GM18861 (cell line): ENCODE data around the gene CHPT1.
A peak's percentile ranks its signal among the peaks of the same experiment; 100 is the strongest.
"Not testable (repeated sequence)": the region's sequence is repeated elsewhere in the genome, so short reads cannot be mapped to it uniquely, and the experiment has no call there.

Experiments
- ATAC-seq: cut with Tn5 transposase; IDR thresholded peaks from one replicate; pipeline ENCODE4 v1.9.1; 2021; ENCODE audit not compliant: unreplicated experiment

Gene CHPT1

DNA sequence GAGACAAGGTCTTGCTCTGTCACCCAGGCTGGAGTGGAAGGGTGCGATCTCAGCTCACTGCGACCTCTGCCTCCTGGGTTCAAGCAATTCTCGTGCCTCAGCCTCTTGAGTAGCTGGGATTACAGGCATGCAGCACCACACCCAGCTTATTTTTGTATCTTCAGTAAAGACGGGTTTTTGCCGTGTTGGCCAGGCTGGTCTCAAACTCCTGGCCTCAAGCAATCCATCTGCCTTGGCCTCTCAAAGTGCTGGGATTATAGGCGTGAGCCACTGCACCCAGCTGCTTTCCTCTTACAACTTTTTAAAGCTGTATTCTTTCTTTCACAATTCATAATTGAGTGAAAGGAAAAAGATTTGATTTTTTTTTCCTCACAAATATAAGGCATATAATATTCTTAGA is 15.8 kb upstream of the CHPT1 start:
- not testable (repeated sequence) for ATAC-seq

DNA sequence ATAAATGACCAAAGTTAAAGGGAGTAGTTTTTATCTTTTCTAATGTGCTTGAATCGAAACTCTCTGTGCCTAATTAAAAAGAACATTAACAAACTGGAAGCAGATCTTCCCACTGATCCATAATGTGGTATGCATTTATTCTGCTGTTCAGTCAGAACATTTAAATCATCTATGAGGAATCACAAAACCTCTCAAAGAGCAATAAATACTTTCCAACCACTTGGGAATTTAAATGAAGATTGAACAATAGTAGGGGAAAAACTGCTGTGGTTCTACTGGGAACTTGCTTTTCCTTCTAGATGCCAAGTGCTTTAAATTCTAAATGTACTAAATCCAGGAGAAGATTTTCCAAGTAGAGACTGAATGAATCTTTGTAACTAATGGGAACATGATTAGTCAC is 12.3 kb upstream of the CHPT1 start:
- no peak for ATAC-seq

DNA sequence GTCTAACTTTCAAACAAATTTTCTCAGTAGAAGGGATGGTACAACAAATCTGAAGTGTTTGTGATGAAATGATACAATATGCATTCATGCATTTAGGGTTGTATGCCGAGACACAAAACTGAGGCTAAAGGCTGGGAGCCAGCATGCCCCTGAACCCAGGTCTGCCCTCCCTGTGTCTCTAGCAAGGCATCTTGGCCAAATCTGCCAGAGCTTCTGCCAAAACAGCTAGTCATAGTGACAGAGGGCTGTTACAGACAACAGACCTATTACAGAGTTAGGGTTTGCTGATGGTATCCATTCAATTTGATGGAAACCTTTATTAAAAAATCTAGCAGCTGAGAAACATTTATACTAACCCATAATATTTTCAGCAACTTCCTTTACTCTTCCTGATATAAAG is 11.3 kb upstream of the CHPT1 start:
- no peak for ATAC-seq

DNA sequence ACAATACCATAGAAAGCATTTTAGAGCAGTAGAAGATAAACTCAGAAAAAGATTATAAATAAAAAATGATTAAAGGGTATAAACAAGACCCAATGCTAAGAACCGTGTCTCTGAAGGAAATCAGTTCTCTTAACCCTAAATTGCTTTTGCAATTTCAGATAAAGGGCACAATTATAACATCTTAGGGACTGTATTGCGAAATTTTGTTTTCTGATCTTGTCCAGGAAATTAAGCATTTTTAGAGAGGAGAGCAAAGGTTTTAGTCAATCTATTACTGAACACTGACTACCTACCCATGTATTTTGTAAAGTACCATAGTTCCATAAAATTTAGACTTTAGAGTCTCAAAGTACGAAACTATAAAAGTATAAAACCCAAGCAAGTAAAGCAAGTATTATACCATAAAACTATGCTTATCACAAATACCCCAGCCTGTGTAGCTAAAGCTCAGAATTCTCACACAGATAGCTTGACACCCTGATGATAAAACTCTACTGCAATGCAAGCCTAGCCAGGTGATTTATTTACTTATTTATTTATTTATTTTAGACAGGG is 6.8 kb upstream of the CHPT1 start:
- ATAC-seq = no peak

DNA sequence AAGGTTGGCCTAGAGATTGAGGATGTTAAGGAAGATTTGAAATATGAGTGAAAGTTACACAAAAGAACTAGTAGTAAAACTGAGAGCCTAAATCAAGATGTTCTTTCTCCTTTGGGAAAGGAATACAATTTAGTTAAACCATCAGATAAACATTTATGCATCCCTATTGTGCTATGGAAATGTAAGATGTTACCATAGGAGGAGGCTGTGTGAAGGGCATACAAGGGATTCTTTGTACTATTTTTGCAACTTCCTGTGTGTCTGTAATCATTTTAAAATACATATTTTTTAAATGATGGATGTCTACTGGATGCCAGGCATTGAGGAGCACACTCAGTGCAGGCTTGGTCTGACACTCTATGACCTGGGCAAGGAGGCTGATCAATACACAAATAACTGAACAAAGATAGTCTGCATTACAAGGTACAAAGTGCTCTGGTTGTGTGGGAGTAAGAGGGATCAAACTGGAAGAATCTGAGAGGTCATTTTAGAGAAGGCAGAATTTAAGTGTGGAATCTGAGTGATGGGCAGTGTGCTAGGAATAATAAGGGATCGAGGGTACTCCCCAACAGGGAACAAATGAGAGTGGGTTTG is 5.8 kb upstream of the CHPT1 start:
- no peak for ATAC-seq

DNA sequence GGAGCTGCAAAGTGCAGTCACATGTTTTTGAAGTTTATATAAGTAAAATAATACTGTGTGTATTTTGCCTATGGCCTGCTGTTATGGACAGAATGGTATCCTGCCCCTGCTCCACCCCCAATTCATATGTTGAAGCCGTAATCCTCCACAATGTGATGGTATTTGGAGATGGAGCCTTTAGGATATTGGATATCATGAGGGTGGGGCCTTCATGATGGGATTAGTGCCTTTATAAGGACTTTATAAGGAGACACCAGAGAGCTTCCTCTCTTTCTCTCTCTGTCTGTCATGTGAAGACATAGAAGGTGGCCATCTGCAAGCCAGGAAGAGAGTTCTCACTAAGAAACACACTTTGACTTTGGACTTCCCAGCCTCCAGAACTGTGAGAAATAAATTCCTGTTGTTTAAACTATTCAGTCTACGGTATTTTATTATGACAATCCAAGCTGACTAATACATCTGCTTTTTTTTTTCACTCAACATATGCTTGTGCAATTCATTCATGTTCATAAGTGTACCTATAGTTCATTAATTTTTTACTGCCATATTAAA is 3.1 kb upstream of the CHPT1 start:
- ATAC-seq = no peak

DNA sequence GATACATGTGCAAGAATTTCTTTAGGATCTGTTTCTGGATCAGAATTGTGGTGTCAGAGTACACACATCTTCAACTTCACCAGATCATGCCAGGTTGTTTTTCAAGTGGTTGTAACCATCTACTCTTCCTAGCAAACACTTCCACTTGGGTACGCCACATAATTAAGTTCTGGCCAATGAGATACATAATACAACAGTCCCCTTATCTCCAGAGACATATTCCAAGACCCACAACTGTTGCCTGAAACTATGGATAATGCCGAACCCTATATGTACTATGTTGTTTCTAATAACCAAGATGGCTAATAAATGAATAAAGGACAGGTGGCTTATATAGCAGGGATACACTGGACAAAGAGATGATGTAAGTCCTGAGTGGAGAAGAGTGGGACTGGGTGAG is 2.5 kb upstream of the CHPT1 start:
- no peak for ATAC-seq

DNA sequence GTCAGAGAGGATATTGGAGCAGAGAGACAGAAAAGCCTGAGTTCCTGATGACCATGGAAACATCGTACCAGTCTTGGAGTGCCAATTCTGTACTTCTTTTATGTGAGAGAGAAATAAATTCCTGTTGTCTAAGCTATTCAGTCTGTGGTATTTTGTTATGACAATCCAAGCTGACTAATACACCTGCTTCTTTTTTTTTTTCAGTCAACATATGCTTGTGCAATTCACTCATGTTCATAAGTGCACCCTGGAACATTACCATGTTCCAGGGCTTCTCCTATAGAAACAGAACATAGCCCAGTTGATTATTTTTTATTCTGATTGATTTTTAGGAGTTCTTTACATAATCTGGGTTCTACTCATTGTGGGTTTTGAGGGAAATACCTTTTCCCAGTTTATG is 1.7 kb upstream of the CHPT1 start:
- no peak for ATAC-seq

DNA sequence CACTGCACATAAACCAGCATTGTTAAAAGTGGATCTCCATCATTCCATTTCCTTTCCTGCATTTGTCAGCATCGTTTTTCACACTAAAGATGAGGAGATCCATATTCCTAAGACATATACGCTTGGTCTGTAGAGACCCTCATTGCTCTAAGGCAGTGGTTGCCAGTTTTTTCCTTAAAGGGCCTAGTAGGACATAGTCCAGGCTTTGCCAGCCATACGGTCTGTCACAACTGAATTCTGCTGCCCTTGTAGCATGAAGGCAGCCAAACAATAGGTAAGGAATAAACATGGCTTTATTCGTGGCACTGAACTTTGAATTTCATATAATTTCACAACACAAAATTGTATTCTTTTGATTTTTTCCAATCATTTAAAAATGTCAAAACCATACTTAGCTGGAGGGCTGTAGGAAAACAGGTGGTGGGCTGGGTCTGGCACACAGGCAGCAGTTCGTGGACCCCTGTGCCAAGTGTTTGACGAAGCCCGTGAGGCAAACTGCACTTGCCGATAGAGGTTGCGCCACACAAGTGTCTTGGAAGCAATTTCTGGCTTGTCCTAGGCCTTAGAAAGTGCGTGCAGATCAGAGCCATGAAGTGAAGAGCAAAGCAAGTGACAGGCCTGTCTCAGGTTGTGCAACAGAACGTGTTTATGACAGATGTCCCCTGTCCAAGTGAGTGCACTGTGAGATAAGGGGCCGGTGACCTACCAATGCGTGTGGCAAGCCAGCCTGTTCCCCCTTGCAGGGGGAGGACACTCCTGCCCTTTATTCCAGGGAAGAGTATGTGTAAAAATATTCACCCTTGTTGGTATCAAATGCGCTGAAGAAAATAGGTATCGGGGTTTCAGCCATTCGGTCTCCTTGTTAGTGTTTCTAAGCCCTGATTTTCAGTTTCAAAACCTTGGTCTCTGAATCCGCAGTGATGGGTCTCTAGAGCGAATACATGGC is 916 bp upstream of the CHPT1 start:
- ATAC-seq = no peak

DNA sequence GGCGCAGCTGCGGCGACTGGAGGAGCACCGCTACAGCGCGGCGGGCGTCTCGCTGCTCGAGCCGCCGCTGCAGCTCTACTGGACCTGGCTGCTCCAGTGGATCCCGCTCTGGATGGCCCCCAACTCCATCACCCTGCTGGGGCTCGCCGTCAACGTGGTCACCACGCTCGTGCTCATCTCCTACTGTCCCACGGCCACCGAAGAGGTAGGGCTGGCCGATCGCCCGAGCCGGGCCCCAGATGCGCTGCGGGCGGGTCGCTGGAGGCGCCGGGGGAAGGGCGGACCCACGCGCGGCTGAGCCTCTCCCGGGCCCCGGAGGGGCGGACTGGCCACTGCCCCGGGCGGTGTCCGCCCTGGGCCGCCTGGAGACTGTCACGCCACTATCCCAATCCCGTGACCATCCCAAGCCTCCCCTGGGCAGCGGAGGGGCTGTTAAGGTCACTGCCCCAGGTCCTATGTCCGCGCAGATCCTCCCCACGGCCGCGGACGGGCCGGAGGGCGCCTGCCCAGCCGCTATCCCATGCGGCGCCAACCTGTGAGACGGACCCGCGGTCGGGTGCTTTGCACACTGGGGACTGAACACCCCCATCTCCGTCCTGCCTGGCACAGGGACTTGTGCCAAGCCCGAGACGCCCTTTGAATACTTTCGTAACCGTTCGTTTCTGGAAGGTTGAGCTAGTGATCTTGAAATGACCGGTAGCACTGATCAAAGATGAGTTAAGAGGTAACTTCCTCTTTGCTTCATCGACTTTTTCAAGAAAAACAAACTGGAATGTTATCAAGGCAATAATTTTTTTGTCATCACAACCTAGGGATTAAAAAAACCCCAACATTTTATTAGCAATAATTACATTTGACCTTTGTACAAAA is 725 bp downstream of the CHPT1 start:
- peak; percentile 15 for ATAC-seq

DNA sequence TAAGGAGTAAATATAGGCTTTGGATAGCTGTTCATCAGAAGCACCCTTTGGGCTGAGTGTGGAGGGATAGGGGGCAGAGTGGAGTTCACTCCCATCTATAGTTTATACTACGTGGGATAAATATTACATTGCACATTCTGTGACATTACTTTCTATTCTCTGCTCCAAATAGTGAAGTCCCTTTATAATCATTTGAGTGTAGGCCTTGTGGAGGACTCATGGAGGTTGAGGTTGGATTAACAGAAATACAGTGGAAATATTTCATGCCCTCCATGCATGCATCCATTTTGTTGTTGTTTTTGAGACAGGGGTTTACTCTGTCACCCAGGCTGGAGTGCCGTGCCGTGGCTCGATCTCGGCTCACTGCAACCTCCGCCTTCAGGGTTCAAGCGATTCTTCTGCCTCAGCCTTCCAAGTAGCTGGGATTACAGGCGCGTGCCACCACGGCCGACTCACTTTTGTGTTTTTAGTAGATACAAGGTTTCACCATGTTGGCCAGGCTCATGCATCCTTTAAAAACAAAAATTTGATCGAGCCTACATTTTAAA is 1.4 kb downstream of the CHPT1 start:
- no peak for ATAC-seq

DNA sequence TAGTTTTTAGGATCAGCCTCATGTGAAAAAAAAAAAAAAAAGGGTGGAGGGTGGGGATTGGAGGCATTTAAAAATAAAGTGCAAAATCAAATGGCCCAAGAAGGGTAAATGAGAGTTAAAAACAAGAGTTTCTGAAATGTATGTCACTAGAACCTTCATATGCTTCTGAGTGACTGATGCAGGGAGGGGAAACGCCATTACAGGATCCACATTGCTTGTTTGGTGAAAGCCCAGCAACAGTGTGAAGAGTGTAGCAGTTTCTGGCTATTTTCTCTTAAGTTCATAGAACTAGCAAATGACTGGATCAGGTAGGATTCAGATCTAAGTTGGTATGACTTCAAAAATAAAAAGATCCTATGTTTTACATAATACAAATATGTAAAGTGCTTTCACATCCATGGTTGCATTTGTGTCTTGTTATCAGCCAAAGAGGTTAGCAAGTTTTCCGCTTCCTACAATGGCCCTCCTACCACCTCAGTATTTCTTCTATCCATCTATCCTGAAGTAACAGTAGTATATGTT is 2.9 kb downstream of the CHPT1 start:
- no peak for ATAC-seq

DNA sequence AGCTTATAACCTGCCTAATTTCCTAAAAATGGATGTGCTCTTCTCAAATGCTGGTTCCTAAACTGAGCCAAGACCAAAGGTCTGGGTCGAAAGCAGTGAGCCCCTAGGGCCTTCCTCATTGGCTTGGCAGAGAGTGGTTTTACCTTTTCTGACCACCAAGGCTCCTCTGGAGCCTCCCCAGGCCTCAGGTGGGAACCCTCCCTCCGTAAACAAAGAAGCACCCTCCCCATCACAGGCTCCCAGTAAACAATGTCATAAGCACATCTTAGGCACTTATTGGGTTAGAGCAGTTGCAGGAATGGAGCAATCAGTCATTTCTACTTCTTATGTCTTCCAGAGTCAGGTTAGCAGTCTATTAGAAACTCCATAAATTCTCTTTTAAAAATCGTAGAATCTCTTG is 6.0 kb downstream of the CHPT1 start:
- ATAC-seq = no peak

DNA sequence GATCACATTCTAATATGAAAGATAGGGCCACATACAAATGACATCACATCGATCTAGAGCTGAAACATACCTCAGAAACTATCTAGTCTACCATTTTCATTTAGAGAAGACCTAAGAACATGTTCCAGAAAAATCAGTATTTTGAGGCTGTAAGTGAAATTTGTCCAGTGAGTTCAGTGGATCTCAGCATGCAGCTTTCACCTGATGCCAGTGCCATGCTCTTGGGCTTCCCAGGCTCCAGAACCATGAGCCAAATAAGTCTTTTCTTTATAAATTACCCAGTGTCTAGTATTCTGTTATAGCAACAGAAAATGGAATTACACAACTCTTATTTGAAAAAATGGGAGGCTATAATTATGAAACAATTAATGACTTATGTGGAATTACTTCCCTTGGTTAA is 9.0 kb downstream of the CHPT1 start:
- ATAC-seq = no peak

DNA sequence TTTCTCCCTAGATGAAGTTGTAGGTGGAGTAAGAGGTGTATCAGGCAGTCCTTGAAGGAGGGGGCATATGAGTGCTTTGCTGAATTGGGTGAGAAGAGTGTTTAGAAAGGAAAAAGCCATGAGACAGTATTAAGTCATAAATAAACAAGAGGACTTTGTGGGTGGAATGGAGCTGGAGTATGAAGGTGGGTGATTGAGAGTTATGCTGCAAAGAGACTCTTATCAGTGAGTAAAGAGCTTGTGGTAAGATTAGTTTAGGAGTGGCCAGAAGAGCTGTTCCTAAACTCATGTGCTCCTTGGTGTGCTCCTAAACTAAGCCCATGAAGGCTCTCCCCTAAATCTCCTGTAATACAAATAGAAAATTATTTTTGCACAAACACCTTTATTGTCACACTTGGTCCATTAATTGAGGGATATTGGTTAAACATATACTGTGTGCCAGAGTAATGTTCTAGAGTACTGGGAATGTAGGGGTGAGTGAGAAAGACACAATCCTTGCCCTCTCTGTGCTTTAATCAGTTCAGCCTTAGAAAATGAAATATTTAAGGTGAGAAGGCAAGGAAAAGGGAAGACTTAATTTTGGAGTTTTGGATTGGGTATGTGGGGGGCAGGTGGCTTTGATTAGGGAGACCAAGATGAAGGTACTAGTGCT is 9.8 kb downstream of the CHPT1 start:
- no peak for ATAC-seq

DNA sequence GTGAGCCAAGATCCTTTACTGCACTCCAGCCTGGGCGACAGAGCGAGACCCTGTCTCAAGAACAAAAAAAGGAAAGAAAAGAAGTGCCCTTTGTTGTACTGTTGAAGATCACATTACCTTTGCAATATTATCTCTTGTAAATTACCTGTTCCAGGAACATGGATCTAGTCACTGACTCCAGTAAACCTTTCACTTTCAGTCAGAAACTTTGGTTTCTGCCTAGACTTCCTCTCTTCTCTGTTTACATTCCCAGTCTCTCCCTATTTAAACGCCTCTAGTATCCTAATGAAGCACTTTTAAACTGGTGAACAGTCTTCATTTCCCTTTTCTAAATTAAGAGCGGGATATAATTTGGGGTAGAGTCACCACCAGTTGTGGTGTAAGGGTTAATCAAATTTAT is 12.8 kb downstream of the CHPT1 start:
- ATAC-seq = no peak

DNA sequence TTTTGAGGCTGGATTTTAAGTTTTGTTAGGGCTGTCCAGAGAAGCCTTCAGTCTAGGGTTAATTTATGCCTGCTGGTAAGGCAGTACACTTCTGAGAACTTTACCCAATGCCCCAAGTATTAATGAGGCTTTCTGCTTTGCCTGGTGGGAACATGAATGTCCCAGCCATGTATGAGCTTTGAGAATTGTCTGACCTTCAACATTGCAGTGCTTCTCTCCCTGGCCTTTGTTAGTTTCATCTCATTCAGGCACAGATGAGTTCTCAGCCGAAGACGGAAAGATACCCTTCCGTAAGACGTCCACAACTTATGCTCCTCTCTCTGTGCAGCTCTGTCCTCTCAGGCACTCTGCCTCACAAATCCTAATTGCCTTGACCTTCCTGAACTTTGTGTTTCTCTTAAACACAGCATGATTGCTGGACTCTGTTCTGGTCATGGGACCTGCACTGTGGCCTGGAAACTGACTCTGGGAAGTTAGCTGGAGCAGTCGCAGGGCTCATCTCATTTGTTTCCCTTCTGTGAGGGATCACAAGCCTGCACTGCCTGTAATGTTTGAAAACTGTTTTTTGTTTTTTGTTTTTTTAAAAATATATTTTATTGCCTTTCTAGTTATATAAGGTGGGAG is 15.7 kb downstream of the CHPT1 start:
- ATAC-seq = no peak

DNA sequence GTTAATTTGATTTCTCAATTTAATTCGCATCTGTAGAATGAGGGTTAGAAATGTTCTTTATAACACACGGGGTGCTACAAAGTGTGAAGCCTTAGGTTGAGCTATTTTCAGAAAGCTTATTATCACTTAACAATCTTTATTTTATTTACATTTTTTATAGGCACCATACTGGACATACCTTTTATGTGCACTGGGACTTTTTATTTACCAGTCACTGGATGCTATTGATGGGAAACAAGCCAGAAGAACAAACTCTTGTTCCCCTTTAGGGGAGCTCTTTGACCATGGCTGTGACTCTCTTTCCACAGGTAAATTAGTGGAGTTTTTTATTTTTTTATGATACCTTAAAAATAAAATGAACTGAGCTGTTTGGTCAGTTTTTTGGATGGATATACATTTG is 16.5 kb downstream of the CHPT1 start:
- ATAC-seq = no peak

DNA sequence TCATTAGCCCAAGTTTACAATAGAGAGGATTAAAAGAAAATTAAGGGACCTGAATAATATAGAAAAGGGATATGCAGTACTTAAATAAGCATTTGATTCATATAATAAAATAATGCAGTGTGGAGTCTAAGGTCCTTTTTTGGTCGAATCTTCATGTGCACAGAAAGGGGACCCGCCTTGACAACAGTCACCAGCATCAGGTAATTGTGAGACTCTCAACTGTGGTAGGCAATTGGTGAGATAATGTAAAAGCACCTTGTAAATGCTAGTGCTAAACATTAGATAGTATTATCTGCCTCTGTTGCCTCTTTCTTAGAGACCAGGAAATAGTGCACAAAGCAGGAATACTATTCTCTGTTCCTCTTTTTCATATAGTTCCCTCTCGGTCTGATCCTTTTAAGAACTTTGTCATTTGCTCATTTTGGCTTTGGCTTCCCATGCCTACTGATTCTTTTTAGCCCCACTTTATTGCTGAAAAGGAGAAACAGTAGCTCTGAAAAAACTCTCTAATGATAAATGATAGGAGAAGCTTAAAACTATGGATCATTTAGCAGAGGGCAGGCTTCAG is 17.5 kb downstream of the CHPT1 start:
- ATAC-seq = no peak
